ENCODE results near the gene DNAJC17.

DNA sequence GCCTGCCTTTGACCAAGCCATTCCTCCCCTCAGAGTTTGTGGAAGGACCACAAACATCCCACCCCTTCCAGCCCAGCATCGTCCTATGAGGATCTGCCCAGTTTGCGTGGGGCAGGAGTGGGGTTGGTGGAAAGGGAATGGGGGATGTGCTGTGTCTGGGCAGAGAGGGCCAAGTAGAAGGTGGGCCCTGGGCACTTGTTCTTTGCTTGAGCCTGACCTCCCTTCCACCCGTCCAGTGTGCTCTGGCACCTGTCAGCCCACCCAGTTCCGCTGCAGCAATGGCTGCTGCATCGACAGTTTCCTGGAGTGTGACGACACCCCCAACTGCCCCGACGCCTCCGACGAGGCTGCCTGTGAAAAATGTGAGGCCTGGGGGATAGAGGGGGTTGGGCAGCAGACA is 46.9 kb upstream of the DNAJC17 start:
- TF ChIP-seq, protein P1, sequence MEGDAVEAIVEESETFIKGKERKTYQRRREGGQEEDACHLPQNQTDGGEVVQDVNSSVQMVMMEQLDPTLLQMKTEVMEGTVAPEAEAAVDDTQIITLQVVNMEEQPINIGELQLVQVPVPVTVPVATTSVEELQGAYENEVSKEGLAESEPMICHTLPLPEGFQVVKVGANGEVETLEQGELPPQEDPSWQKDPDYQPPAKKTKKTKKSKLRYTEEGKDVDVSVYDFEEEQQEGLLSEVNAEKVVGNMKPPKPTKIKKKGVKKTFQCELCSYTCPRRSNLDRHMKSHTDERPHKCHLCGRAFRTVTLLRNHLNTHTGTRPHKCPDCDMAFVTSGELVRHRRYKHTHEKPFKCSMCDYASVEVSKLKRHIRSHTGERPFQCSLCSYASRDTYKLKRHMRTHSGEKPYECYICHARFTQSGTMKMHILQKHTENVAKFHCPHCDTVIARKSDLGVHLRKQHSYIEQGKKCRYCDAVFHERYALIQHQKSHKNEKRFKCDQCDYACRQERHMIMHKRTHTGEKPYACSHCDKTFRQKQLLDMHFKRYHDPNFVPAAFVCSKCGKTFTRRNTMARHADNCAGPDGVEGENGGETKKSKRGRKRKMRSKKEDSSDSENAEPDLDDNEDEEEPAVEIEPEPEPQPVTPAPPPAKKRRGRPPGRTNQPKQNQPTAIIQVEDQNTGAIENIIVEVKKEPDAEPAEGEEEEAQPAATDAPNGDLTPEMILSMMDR (IDR thresholded peaks at IDR 0.05): no peak
- no peak for TF ChIP-seq POLR2A (IDR thresholded peaks at IDR 0.05)
- no peak for TF ChIP-seq POLR2AphosphoS5 (IDR thresholded peaks at IDR 0.05; ENCODE audit: insufficient read depth in 1 of 2, low read depth in 1 of 2)
